ENCODE results near the gene GALNT2. TPM values are rescaled to one million over a fixed set of nuclear protein-coding genes. Genes with fewer than 3 reads are reported as not detected.
A peak's percentile ranks its signal among the peaks of the same experiment; 100 is the strongest.

GALNT2 gene
- total RNA-seq, 1 donor from 2014 or later: 49.8 TPM

GRCh38 chr1:230316864-230317745 is 250.1 kb downstream of the GALNT2 start:
- no peak for DNase-seq (ENCODE audit: low read depth in 2 of 2)

- DNase-seq (ENCODE audit: low read depth in 2 of 2): peak in 1 of 2 donors; percentile 43
Observed at GRCh38 chr1:230317823-230318819, 251.1 kb downstream of the GALNT2 start.

- DNase-seq (ENCODE audit: low read depth in 2 of 2): no peak
Observed at GRCh38 chr1:230319014-230319747, 252.1 kb downstream of the GALNT2 start.

DNA sequence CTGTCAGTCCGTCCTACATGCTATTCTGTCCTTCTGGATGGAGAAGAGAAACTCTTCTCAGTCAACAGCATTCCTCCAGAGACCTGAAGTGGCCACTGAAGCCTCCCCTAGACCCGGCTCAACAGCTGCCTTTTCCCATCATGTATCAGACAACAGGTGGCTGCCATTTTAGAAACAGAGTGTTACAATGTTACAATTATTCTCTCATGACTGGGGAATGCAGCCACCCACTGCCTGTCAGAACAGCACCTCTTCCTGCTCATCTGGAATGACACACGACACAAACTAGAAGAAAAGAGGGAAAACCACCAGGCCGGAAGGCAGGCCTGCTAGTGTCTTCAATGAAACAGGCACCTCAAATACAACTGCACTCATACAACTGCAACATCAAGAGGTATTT is 253.8 kb downstream of the GALNT2 start:
- no peak for DNase-seq (ENCODE audit: low read depth in 2 of 2)

- DNase-seq (ENCODE audit: low read depth in 2 of 2): no peak
Observed at GRCh38 chr1:230321341-230321740, 254.3 kb downstream of the GALNT2 start.

- DNase-seq (ENCODE audit: low read depth in 2 of 2): no peak
Observed at GRCh38 chr1:230321741-230322420, 254.8 kb downstream of the GALNT2 start.

DNA sequence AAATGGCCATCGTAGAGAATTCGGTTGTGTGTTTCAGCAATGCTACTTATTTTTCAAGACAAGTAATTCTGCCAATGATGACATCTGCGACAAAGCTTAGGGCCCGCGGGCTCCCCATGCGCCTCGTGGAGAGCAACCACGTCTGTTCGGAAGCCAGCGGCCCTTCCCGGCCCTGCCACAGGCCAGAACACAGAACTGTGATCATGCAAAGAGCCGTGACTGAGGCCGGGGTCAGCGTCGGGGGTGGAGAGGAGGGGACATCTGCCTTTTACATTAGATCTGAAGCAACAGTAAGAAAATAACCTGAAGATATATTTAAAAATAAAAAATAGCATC is 255.4 kb downstream of the GALNT2 start:
- no peak for DNase-seq (ENCODE audit: low read depth in 2 of 2)

DNA sequence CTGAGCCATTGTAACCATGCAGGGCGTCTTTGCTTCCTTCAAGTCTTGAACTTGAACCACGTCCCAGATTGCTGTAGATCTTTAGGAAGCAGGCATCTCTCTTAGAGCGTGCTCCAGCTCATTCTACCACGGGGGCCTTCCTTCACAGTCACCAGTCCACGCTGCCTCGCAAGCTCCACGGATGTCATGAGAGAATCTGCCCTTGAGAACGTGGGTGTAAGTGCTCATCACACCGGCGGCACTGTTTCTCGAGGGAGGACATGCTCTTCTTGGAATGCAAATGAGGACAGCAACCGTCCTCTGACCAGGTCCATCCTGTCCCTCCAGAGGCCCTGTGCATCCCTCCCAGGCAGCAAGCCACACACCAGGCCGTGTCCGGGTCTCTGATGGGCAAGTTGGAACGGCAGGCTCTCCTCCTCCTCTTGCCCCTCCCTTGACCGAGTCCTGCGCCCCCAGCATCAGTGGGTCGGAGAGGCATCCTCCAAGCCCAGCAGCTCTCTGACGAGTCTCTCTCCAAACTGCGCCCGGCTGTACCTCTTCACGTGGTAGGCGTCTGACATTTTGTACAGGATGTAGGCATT is 256.0 kb downstream of the GALNT2 start:
- no peak for DNase-seq (ENCODE audit: low read depth in 2 of 2)

- no peak for DNase-seq (ENCODE audit: low read depth in 2 of 2)
Observed at GRCh38 chr1:230323686-230324085, 256.6 kb downstream of the GALNT2 start.

DNA sequence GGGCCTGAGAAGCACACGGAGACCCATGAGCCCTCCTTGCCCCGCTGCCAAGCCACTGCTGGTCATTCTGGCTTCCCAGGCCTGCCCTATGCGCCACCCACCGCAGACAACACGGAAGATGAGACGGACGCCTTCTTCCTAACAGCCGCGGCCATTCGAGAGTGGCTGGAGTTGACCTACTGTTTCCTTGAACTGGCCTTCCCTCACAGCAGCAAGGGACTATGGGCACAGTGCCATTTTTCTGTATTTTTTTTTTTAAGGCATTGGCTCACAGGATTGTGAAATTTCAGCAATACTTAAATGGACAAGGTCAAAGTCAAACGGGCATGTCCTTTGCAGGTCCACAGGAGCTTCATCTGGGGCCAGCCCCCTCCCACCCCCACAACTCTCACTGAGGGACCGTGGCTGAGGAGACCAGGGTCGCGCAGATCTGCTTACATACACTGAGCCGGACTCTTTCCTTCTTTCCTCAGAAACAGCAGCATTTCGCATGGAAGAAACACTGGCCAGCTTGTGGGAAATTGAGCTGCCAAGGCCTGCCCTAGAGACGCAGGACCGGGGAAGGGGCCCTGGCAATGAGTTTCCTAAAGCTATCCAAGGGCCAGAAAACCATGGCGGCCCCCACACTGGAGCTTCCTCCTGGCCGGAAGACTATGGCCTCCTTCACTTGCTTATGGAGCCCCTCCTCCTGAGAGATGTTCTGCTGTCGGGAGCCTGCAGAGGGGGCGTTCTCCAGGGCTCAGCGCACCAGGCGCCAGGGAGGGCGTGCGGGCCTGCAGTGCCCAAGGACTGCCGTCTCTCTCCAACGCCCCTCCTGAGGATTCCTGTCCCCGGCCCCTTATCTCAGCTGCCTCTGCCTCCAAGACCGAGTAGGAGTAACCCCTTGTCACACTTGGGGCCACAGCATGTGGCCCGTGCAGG is 260.2 kb downstream of the GALNT2 start:
- no peak for DNase-seq (ENCODE audit: low read depth in 2 of 2)

- DNase-seq (ENCODE audit: low read depth in 2 of 2): peak in 1 of 2 donors; percentile 24
Observed at GRCh38 chr1:230327892-230328284, 260.9 kb downstream of the GALNT2 start.

DNA sequence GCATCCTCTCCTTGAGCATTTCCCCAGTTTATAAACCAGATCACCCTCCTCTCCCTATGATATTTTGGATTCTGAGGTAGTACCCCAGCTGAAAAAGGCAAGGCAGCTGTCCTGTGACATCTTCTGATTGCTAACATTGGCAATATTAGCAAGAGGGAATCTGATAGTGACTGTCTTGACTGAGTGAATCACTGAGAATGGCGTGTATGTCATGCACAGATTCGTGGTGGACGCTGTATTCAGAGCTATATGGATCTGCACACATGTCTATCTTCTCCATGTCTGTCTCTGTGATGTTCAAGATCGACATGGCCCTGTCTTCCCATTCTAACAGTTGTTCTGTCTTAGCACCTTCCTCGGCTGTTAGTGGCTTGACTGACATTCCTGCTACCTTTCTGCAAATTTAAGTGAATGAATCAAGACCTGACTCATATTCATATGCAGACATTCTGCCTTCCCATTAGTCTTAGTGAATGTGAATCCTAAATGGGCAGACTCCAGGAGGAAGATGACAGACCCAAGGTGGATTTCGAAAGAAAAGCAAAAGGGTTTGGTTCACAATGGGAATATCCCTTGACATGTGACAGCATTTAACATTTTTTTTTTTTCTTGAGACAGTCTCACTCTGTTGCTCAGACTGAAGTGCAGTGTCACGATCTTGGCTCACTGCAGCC is 261.4 kb downstream of the GALNT2 start:
- DNase-seq (ENCODE audit: low read depth in 2 of 2): no peak

DNA sequence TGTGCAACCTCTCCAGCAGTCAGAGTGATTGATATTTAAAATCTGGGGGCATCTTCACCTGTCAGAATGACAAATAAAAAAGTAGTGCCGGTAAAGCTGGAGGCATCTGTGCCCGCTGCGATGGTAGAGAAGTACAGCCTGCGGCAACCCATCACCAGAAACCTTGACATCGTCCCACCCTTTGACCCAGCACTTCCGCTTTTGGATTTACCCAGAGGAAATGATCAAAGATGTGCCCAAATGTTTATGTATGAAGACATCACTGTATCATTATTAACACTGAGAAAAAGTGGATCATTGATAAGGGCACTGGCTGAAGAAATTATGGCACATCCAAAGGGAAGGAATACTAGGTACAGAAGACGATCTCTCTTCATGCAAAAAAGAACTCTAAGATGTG is 263.1 kb downstream of the GALNT2 start:
- DNase-seq (ENCODE audit: low read depth in 2 of 2): no peak
